Measurements from ENCODE around the gene PDAP1.
"Not testable (repeated sequence)": the region's sequence is repeated elsewhere in the genome, so short reads cannot be mapped to it uniquely, and the experiment has no call there.

Gene PDAP1

DNA sequence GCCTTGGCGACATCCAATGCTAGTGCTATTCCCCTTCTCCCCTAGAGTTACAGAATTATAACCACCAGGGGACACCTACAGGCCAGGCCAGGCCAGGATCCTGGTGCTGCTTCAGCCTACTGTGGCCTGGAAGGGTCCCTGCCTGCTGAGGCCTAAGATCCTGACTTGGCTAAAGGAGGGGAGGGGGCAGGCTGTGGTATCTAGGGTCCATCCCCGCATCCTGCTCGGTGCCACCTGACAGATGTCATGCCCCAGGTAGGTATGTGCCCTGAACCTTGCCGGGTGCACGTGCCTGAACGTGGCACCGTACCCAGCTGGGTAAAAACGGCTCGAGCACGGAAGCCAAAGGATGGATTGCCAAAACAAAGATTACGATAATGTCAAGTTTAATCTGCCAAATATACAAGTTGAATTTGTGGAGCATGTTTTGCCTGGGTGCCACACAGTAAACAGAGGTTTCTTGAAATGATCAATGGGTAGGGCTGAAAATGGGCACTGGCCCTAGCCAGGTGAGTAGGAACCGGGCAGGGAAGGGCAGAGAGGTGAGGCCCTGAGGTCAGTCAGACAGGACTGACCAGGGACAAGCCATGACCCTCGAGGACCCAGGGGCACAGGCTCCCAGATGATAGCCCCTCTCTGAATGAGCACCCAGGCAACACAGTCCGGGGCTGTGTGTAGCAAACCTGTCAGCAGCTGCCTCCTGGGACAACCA, 12.6 kb downstream of the PDAP1 start:
- DNase-seq (ENCODE audit: low spot score) = no peak

DNA sequence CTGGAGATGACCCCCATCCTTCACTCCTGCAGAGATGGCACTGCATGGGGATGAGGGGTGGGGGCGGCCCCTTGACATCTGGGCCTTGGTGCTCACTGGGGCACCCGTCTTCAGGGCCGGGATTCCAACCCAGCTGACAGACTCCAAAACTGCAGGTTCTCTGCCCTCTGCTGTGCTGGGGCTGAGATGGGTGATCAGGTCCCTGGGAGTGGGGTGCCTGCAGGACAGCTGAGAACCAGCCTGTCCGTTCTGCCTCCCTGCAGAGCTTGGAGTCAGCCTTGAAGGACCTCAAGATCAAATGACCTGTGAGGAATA, 14.3 kb downstream of the PDAP1 start:
- DNase-seq (ENCODE audit: low spot score) = no peak

DNA sequence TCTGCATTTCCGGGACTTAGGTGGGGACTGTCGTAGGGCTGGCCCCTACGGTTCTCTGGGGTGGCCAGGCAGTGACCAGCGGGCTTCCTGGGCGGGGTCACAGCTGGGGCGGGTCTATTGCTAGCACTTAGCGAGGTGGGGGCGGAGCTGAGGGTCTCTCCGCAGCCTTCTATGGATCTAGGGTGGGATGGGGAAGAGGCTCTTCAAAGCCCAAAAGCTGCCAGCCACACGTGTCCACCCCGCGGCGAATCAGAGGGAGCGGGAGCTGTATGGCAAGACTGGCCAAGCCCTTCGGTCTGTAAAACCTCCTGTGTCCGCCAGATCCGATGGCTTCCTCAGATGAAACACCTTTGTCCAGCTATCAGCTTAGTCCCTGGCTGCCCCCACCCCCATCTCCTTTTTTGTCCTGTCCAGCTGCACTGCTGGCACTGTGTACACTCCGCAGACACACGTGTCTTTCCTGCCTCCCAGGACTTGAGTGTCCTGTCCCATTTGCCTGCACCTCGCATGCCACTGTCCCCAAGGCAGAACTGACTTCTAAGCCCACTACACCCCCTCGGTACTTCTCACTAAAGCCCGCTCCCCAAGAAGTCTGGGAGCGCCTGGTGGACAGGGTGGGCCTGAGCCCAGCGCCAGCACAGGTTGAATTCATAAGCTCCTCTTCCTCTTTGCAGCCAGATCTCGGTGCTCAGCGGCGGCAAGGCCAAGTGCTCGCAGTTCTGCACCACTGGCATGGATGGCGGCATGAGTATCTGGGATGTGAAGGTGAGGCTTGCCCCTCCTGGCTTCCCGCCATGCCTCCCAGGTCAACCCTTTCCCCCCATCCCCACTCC, 14.8 kb downstream of the PDAP1 start:
- no peak for DNase-seq (ENCODE audit: low spot score)

DNA sequence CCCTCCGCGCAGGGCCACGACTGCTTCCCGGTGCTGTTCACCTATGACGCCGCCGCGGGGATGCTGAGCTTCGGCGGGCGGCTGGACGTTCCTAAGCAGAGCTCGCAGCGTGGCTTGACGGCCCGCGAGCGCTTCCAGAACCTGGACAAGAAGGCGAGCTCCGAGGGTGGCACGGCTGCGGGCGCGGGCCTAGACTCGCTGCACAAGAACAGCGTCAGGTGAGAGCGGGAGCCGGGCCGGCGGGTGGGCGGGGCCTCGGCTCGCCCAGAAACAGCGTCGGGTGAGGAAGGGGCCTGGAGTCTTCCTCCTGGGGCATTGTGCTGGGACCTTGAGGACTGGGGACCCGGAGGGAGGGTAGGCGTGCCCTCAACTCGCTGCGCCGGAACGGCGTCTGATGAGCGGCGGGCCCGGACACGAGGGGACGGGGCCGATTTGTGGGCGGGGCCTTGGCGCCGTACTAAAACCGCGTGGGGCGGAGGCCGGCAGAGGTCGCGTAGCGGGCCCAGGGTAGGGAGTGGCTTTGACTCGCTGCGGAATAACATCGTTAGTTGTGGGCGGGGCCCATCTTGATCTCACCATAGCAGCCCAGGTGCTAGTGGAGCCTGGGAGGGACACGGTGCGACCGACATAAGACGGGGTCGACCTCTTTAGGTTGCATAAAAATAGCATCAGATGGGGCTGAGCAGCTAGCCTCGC, 15.6 kb downstream of the PDAP1 start:
- DNase-seq (ENCODE audit: low spot score) = peak; percentile 48

DNA sequence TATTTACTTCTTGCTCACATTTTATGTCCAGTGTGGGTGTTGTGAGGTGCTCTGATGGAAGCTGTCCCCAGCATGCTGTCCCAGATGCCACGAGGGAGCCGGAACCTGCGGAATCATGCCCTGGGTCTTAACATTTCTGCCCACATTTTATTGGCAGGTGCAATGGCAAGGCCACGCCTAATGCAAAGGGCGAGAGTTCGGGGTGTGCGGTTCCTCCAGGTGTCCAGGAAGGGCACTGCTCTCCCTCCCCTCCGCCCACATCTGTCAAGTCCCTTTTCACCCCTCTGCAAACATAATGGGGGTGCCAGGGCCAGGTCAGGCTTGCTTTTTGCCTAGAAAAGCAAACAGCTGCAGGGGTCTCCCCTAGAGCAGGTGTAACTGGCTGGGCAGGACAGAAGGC, 16.4 kb downstream of the PDAP1 start:
- DNase-seq (ENCODE audit: low spot score) = no peak

DNA sequence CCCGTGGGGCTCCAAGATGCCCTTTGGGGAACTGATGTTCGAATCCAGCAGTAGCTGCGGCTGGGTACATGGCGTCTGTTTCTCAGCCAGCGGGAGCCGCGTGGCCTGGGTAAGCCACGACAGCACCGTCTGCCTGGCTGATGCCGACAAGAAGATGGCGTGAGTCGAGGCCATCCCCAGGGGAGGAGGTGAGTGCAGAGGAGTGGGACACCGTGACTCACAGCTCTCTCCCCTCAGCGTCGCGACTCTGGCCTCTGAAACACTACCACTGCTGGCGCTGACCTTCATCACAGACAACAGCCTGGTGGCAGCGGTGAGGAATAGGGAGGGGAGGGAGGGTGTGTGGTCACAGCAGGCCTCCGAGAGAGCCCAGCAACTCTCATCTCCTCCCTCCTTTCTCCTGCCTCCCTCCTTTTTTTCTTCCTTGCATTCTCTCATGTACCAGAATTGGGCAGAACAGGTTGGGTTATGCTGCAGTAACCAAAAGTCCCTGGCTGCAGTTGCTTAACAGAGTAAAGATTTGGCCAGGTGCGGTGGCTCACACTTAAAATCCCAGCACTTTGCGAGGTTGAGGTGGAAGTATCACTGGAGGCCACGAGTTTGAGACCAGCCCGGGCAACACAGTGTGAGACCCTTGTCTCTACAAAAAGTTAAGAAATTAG, 17.3 kb downstream of the PDAP1 start:
- DNase-seq (ENCODE audit: low spot score) = no peak

DNA sequence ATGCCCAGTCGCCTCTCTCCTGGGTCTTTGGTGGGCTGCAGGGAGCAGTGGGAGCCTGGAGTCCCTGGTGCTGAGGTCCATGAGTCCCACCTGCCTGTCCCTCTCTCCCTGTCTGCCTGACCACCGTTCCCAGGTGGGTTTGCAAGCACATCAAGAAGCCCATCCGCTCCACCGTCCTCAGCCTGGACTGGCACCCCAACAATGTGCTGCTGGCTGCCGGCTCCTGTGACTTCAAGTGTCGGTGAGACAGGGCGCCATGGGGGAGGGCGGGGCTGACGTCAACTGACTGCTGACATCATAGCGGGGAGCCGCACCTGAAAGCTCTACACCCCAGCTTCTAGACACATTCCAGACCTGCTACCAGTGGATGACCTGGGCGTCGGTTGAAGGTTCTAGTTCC, 18.6 kb downstream of the PDAP1 start:
- no peak for DNase-seq (ENCODE audit: low spot score)

DNA sequence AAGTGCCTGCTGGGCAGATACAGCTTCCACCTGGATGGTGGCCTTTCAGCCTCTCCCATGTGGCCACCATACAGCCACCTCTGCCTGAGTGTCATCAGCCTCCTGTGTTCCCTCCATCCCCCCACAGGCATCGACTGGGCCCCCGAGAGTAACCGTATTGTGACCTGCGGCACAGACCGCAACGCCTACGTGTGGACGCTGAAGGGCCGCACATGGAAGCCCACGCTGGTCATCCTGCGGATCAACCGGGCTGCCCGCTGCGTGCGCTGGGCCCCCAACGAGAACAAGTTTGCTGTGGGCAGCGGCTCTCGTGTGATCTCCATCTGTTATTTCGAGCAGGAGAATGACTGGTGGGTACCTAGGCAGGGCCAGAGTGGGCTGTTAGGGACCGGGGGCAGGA, 20.5 kb downstream of the PDAP1 start:
- DNase-seq (ENCODE audit: low spot score) = no peak

DNA sequence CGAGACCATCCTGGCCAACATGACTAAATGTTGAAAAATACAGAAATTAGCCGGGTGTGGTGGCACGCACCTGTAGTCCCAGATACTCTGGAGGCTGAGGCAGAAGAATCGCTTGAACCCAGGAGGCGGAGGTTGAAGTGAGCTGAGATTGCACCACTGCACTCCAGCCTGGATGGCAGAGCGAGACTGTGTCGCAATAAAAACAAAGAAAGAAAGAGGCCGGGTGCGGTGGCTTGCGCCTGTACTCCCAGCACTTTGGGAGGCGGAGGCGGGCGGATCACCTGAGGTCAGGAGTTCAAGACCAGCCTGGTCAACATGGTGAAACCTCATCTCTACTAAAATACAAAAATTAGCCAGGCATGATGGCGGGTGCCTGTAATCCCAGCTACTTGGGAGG, 21.2 kb downstream of the PDAP1 start:
- not testable (repeated sequence) for DNase-seq (ENCODE audit: low spot score)

DNA sequence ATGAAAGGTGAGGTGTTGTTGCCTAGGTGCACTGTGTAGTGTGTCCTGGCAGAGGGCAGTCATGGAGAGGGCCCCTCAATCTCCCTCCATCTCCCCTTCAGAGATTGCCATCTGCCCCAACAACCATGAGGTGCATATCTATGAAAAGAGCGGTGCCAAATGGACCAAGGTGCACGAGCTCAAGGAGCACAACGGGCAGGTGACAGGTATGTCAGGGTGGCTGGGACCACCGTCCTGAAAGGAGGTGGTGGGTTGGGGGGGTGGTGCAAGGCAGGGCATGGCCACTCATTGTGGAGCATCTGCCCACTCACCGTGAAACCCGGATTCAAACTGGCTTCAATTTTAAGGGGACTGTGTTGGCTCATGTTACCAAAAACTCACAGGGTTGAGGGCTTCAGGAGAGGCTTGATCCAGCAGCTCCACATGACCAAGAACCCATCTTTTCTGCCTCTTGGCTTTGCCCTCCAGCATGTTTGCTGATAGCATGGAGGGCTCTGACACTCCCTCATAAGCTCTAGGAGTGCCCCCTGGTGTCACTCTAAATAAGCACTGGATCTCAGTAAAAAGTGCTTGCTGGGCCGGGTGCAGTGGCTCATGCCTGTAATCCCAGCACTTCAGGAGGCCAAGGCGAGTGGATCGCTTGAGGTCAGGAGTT, 21.7 kb downstream of the PDAP1 start:
- no peak for DNase-seq (ENCODE audit: low spot score)

DNA sequence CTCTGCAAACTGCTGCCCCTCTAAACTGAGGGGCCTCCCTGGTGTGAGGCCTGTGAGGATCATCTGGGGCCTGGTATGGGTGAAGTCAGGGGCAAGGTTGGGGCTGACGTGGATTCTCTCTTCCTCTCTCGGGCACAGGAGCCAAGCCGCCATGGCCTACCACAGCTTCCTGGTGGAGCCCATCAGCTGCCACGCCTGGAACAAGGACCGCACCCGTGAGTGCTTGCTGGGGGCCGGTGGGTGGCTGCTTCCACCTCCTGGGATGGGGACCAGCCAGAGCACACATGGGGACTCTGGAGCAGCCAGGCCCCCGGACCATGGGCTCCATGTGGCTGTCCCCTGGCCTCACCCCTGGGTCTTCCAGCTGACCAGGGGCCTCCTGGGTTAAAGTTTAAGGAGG, 22.8 kb downstream of the PDAP1 start:
- DNase-seq (ENCODE audit: low spot score) = no peak

DNA sequence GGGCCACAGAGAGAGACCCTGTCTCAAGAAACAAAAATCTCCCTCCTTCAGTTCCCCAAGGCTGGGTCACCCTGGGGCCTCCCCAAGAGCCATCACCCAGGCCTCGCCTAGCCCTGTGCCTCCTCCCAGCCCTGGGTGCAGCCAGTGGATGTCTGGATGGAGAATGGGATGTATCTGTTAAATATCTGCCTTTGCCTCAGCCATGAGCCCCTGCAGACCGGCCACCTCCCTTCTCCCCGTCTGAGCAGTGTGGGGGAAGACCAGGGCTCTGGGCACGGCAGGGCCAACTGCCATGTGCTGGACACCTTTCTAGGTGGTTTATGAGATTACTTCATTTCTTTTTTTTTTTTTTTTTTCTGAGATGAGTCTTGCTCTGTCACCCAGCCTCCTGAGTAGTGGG, 23.9 kb downstream of the PDAP1 start:
- DNase-seq (ENCODE audit: low spot score) = no peak

DNA sequence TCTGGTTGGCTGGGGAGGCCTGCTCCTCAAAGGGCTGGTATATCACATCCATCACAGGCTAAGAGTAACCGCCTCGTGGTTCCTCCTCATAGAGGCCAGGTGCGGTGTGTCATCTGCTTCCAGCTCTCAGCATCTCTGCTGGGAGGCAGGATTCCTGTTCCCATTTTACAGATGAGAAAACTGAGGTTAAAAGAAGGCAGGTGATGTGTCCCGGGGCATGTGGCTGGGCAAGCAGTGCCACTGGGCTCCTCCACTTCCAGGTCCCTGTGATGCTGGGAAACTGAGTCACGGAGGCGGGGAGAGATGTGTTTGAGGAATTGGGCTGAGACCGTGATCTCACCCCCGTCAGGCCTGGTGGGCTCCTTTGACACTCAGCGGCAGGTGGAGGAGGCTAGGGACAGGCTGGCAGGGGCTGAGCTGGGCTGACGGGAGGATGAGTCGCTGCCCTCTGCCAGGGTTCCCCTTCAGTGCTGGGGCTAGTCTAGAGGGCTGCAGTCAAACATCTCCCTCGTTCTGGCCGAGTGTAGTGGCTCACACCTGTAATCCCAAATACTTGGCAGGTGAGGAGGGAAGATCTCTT, 24.5 kb downstream of the PDAP1 start:
- no peak for DNase-seq (ENCODE audit: low spot score)

DNA sequence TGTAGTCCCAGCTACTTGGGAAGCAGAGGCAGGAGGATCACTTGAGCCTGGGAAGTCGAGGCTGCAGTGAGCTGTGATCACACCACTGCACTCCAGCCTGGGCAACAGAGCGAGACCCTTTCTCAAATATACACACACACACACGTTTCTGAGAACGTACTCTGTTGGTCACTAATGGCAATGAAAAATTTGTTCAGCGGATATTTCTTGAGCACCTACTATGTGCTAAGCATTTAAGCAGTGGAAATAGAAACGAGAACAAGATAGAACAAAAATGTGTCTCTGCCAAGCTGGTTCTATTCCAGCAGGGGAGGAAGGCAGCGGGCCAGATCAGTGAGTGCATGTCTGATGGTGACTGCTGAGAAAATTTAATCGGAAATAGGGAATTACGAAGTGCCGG, 25.2 kb downstream of the PDAP1 start:
- no peak for DNase-seq (ENCODE audit: low spot score)

DNA sequence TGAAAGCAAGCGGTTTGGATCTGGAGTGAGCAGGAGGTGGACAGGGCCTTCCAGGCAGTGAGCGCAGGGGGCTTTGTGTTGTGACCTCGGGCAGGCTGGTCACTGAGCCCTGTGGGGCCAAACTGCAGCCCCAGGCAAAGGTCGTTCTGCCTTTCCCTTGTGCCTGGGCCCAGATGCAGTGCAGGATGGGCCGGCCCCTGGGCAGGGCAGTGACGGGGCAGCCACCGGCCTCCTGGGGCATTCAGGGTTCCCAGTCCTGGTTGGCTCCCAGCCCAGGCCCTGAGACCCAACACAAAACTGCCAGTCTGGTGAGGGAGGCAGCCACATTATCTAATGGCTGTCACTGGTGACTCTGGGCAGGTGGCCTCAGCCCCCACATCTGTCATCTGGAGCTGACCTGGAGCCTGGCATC, 26.7 kb downstream of the PDAP1 start:
- DNase-seq (ENCODE audit: low spot score) = no peak

DNA sequence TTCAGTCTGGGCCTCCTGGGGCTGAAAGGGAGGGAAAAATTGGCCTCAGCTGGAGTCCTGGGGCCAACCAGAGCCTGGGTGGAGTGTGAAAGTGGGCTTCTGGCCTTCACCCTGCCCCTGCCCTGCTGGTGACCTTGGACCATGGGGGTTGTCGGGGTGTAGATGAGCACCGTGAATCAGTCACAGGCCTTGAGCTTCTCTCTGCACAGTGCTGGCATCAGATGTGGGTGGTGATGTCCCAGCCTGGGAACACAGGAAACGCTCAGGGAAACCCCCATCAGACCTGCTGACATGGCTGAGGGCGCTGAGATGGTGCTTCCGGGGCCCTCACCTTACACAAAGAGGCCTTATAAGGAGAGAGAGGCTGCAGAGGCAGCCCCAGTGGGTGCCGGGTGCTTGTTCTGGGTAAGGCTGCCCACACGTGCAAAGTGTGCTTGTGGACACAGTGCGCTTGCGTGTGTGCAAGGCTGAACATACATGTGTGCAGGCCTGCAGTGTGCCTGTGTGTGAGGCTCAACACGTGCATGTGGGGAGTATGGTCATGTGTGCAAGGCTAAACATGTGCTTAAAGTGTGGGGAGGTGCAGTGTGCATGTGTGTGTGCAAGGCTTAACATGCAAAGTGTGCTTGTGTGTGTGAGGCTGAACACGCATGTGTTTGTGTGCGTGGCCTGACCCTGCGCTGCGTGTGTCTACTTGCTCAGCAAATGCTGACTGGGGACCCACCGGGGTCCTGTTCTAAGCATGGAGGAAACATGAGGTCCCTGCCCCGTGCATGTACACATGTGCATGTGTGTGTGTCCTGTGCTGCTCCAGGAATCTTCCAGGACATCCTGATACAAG, 27.4 kb downstream of the PDAP1 start:
- no peak for DNase-seq (ENCODE audit: low spot score)

DNA sequence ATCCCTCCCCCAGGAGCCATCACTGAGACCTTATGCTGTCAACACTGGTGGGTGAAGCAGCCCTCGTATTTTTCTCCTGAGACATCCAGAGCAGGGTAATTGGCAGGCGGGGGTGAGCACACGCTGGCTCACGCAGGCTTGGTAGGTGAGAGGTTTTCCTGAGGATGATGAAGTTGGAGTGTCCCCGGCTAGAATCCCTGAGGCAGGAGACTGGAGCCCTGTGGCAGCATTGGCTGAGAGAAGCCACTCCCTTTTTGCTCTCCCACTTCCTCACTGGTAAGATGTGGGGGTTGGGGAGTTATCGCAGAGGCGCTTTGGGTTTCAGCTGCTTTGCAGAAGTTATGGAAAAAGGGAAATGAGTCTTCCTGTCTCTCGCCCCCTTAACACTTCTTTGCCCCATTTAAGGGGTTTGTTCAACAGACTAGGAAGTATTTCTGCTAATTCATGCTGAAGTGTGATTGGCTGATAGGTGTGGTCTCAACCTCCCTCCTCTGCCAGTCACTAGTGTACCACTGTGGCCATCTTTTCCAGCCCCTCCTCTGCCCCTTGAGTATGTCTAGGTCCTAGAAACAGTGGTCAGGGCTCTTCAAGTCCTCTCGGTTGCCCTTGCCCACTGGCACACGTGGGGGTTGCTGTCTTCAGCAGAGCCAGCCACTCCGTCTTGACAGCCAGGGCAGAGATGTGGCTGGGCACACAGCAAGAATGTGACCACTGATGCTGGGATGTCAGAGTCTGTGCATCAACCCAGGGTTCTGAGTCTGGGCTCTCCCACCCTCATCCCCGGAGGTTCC, 28.2 kb downstream of the PDAP1 start:
- DNase-seq (ENCODE audit: low spot score) = peak; percentile 43

DNA sequence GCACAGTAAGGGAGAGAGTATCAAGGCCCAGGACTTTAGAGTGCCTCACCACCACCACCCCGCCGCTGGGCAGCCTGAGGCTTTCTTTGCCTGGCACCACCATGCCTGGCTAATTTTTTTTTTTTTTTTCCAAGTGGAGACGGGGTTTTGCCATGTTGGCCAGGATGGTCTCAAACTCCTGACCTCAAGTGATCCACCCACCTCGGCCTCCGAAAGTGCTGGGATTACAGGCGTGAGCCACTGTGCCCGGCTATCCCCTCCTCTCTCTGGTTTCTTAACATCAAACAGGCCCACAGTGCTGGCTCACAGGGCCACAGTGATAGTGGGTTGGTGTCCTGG, 28.7 kb downstream of the PDAP1 start:
- DNase-seq (ENCODE audit: low spot score) = not testable (repeated sequence)

DNA sequence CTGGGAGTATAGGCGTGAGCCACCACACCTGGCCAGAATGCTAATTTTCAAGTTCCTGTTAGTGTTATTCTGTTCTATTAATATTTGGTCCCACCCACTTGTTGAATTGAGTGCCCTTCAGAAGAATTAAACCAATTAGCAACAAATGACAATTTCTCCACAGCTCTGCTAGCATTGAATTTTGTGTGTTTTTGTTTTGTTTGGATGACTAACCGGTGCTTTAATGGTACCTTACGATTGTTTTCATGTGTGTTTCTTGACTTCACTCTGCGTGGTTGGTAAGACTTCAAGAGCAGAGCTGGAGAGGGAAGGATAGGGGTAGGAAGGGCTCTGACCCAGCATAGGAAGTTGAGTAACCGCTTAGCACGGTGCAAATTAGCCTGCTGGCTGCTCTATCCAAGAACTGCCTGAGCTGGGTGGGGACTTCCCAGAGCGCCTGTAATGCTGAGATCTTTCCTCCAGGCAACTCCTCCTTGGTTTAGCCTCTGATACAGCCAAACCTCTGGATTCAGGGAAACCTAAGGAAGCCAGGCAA, 29.3 kb downstream of the PDAP1 start:
- peak; percentile 94 for DNase-seq (ENCODE audit: low spot score)

All from AG20443 (cell line).